Measurements from ENCODE around the gene METTL27.
A peak's percentile ranks its signal among the peaks of the same experiment; 100 is the strongest.
"Not testable (repeated sequence)": the region's sequence is repeated elsewhere in the genome, so short reads cannot be mapped to it uniquely, and the experiment has no call there.

METTL27 gene

DNA sequence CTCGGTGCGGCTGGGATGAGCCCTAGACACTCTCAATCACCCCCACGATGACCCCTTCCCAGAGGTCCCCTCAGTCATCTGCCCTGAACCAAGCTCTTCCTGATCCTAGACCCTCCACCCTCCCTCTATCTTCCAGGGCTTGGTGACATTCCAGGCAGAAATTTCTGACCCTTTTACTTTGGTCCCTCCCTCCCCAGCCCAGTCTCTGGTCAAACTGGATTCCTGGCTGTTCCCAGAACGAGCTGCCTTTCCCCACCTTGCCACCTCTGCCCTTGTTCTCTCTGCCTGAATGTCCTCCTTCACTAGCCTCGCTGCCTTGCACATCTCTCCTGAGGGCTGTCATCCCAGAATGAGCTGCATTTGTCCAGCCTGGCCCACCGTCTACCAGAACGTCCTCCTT, 12.8 kb downstream of the METTL27 start:
- H3K9me3 ChIP-seq (ENCODE audit: control insufficient read depth in 2 of 2, low read length in 2 of 2) = no peaks in the 10 kb centered on the region
- H3K4me3 ChIP-seq (ENCODE audit: low read length in 2 of 2) = peak overlapping the region; percentile 84 to 89
- peaks cover 0 to 3% of the 10 kb centered on the region in 2 donors for H3K27me3 ChIP-seq (ENCODE audit: control insufficient read depth in 2 of 2, insufficient read depth in 2 of 2, low read length in 2 of 2)
- H3K9ac ChIP-seq (ENCODE audit: low read depth in 1 of 2, low read length in 2 of 2) = peak overlapping the region; percentile 58 to 99
- H3K27ac ChIP-seq (ENCODE audit: low read depth in 2 of 2, low read length in 2 of 2) = peak overlapping the region; percentile 99 to 100
- H3K4me1 ChIP-seq (ENCODE audit: control insufficient read depth in 2 of 2, insufficient read depth in 2 of 2, low read length in 2 of 2) = peaks cover 41 to 51% of the 10 kb centered on the region in 2 donors
- H3K36me3 ChIP-seq (ENCODE audit: control insufficient read depth in 2 of 2, insufficient read depth in 2 of 2, low read length in 2 of 2) = peaks cover 7 to 8% of the 10 kb centered on the region in 2 donors

GRCh38 chr7:73828972-73829371, 13.3 kb downstream of the METTL27 start:
- Histone ChIP-seq H3K27me3 (ENCODE audit: control insufficient read depth in 2 of 2, insufficient read depth in 2 of 2, low read length in 2 of 2) (peaks cover 0 to 3% of the 10 kb centered on the region in 2 donors), H3K27ac (ENCODE audit: low read depth in 2 of 2, low read length in 2 of 2) (peak overlapping the region; percentile 99 to 100), H3K4me1 (ENCODE audit: control insufficient read depth in 2 of 2, insufficient read depth in 2 of 2, low read length in 2 of 2) (peaks cover 43 to 56% of the 10 kb centered on the region in 2 donors), H3K9me3 (ENCODE audit: control insufficient read depth in 2 of 2, low read length in 2 of 2) (no peaks in the 10 kb centered on the region), H3K36me3 (ENCODE audit: control insufficient read depth in 2 of 2, insufficient read depth in 2 of 2, low read length in 2 of 2) (peaks cover 7 to 8% of the 10 kb centered on the region in 2 donors), H3K4me3 (ENCODE audit: low read length in 2 of 2) (peak overlapping the region; percentile 84 to 89), H3K9ac (ENCODE audit: low read depth in 1 of 2, low read length in 2 of 2) (peak overlapping the region; percentile 58 to 99)

GRCh38 chr7:73828107-73828803, 14.1 kb downstream of the METTL27 start:
- H3K9ac ChIP-seq (ENCODE audit: low read depth in 1 of 2, low read length in 2 of 2) = peak overlapping the region; percentile 58 to 99
- H3K27me3 ChIP-seq (ENCODE audit: control insufficient read depth in 2 of 2, insufficient read depth in 2 of 2, low read length in 2 of 2) = peaks cover 0 to 3% of the 10 kb centered on the region in 2 donors
- peaks cover 49 to 58% of the 10 kb centered on the region in 2 donors for H3K4me1 ChIP-seq (ENCODE audit: control insufficient read depth in 2 of 2, insufficient read depth in 2 of 2, low read length in 2 of 2)
- H3K27ac ChIP-seq (ENCODE audit: low read depth in 2 of 2, low read length in 2 of 2) = peak overlapping the region; percentile 99 to 100
- H3K36me3 ChIP-seq (ENCODE audit: control insufficient read depth in 2 of 2, insufficient read depth in 2 of 2, low read length in 2 of 2) = peaks cover 7 to 8% of the 10 kb centered on the region in 2 donors
- peak overlapping the region; percentile 84 to 89 for H3K4me3 ChIP-seq (ENCODE audit: low read length in 2 of 2)
- H3K9me3 ChIP-seq (ENCODE audit: control insufficient read depth in 2 of 2, low read length in 2 of 2) = no peaks in the 10 kb centered on the region

DNA sequence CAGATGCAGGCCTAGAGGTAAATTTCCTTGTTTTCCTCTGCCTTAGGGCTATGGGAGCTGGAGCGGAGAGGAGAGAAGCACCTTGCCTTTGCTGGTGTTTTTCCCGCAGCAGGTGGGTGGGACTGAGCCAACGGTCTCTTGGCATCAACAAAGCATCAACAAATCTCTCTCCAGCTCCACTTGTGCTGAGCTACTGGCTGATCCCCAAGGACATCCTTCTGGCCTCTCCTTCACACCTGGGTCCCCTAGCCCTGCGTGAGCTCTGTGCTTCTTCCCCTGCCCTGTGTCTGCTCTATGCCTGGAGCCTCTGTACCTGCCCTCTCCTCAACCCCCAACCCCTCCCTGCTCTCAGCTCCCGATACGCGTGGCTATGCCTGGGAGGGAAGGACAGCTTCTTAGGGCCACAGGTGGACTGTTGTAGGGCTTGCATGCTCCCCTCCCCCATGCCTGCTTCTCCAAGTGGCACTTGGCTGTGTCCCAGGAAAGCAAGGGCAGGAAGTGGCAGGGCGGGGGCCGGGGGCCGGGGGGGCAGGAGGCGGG, 14.7 kb downstream of the METTL27 start:
- Histone ChIP-seq H3K4me1 (ENCODE audit: control insufficient read depth in 2 of 2, insufficient read depth in 2 of 2, low read length in 2 of 2) (peaks cover 55 to 62% of the 10 kb centered on the region in 2 donors), H3K27ac (ENCODE audit: low read depth in 2 of 2, low read length in 2 of 2) (peak overlapping the region; percentile 99 to 100), H3K9ac (ENCODE audit: low read depth in 1 of 2, low read length in 2 of 2) (peak overlapping the region; percentile 75 to 86), H3K27me3 (ENCODE audit: control insufficient read depth in 2 of 2, insufficient read depth in 2 of 2, low read length in 2 of 2) (peaks cover 0 to 3% of the 10 kb centered on the region in 2 donors), H3K9me3 (ENCODE audit: control insufficient read depth in 2 of 2, low read length in 2 of 2) (no peaks in the 10 kb centered on the region), H3K36me3 (ENCODE audit: control insufficient read depth in 2 of 2, insufficient read depth in 2 of 2, low read length in 2 of 2) (peaks cover 7 to 8% of the 10 kb centered on the region in 2 donors), H3K4me3 (ENCODE audit: low read length in 2 of 2) (peak overlapping the region; percentile 54 to 58)

- H3K4me1 ChIP-seq (ENCODE audit: control insufficient read depth in 2 of 2, insufficient read depth in 2 of 2, low read length in 2 of 2) = peaks cover 57 to 66% of the 10 kb centered on the region in 2 donors
- H3K4me3 ChIP-seq (ENCODE audit: low read length in 2 of 2) = no peak overlapping the region
- peaks cover 0 to 3% of the 10 kb centered on the region in 2 donors for H3K27me3 ChIP-seq (ENCODE audit: control insufficient read depth in 2 of 2, insufficient read depth in 2 of 2, low read length in 2 of 2)
- no peaks in the 10 kb centered on the region for H3K36me3 ChIP-seq (ENCODE audit: control insufficient read depth in 2 of 2, insufficient read depth in 2 of 2, low read length in 2 of 2)
- no peaks in the 10 kb centered on the region for H3K9me3 ChIP-seq (ENCODE audit: control insufficient read depth in 2 of 2, low read length in 2 of 2)
- no peak overlapping the region for H3K27ac ChIP-seq (ENCODE audit: low read depth in 2 of 2, low read length in 2 of 2)
- H3K9ac ChIP-seq (ENCODE audit: low read depth in 1 of 2, low read length in 2 of 2) = no peak overlapping the region
These were observed 17.3 kb downstream of the METTL27 start for GRCh38 chr7:73824986-73825385.

DNA sequence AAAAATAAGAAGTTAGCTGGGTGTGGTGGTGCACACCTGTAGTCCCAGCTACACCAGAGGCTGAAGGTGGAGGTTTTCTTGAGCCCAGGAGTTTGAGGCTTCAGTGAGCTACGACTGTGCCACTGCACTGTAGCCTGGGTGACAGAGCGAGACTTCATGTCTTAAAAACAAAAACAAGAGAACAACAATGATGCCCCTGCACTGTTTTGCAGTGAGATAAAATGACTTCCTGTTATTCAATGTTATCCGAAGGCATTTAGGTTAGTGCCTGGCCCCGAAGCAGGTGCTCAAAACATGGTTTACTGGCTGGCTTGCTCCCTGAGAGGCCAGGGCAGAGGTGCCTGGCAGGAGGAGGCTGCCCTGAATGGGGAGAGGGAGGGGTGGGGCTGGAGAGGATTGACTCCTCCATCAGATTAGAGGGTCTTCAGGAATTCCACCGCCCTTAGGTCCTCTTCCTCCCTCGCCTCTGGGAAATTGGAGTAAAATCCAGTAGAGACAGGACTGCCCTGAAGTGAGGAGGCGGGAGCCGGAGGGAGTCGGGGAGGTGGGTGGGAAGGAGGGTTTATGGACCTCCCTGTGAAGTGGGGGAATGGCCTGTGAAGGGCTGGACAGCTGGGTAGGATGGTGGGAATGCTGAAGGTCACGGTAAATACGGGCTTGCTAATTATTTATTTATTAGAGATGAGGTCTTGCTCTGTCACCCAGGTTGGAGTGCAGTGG, 18.3 kb downstream of the METTL27 start:
- H3K4me3 ChIP-seq (ENCODE audit: low read length in 2 of 2) = no peak overlapping the region
- peaks cover 49 to 58% of the 10 kb centered on the region in 2 donors for H3K4me1 ChIP-seq (ENCODE audit: control insufficient read depth in 2 of 2, insufficient read depth in 2 of 2, low read length in 2 of 2)
- no peaks in the 10 kb centered on the region for H3K36me3 ChIP-seq (ENCODE audit: control insufficient read depth in 2 of 2, insufficient read depth in 2 of 2, low read length in 2 of 2)
- peak overlapping the region; percentile 95 for H3K27ac ChIP-seq (ENCODE audit: low read depth in 2 of 2, low read length in 2 of 2)
- peaks cover 0 to 3% of the 10 kb centered on the region in 2 donors for H3K27me3 ChIP-seq (ENCODE audit: control insufficient read depth in 2 of 2, insufficient read depth in 2 of 2, low read length in 2 of 2)
- H3K9me3 ChIP-seq (ENCODE audit: control insufficient read depth in 2 of 2, low read length in 2 of 2) = no peaks in the 10 kb centered on the region
- H3K9ac ChIP-seq (ENCODE audit: low read depth in 1 of 2, low read length in 2 of 2) = peak overlapping the region; percentile 24 to 76

- Histone ChIP-seq H3K27ac (ENCODE audit: low read depth in 2 of 2, low read length in 2 of 2) (peak overlapping the region; percentile 95), H3K9ac (ENCODE audit: low read depth in 1 of 2, low read length in 2 of 2) (peak overlapping the region; percentile 76 to 86)
These were observed 19.1 kb downstream of the METTL27 start for GRCh38 chr7:73823257-73823656.

DNA sequence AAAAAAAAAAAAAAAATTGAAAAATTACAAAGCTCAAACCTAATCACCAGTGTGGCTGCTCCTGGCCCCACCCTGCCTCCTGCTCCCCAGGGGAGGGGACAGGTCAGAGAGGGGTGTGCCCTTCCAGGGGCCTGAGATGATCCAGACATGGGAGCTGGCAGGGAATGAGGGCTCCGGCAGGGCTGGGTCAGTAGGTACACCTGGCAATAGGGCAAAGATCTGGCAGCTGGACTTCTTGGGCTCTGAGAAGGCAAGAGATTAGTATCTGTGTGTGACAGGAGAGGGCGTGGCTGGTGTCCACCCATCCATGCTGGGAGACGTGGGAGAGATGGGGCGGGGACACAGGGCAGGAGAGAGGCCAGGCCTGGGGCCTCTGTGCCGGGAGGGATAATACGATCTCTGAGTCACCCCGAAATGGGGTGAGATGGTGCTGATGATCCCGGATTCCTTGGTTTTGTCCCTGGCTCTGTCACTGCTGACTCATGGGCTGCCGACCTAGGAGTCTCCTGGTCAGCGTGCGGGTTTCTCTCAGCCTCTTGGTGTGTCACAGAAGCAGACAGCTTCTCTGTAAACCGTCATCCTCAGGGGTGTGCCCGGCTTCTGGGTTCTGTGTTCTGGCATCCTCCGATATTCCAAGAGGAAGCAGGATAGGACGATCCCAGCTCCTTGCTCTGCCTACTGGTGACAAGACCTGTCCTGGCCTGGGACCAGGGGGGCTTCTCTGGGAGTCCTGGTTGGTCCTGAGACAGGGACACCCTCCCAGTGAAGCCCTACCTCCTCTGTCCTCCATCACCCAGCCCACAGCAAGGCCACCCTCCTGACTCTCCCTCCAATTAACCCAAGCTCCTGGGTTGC, 19.8 kb downstream of the METTL27 start:
- peak overlapping the region; percentile 30 to 48 for H3K4me3 ChIP-seq (ENCODE audit: low read length in 2 of 2)
- H3K27me3 ChIP-seq (ENCODE audit: control insufficient read depth in 2 of 2, insufficient read depth in 2 of 2, low read length in 2 of 2) = no peaks in the 10 kb centered on the region
- H3K9ac ChIP-seq (ENCODE audit: low read depth in 1 of 2, low read length in 2 of 2) = peak overlapping the region; percentile 76 to 86
- peak overlapping the region; percentile 95 for H3K27ac ChIP-seq (ENCODE audit: low read depth in 2 of 2, low read length in 2 of 2)
- no peaks in the 10 kb centered on the region for H3K36me3 ChIP-seq (ENCODE audit: control insufficient read depth in 2 of 2, insufficient read depth in 2 of 2, low read length in 2 of 2)
- peaks cover 39 to 47% of the 10 kb centered on the region in 2 donors for H3K4me1 ChIP-seq (ENCODE audit: control insufficient read depth in 2 of 2, insufficient read depth in 2 of 2, low read length in 2 of 2)
- no peaks in the 10 kb centered on the region for H3K9me3 ChIP-seq (ENCODE audit: control insufficient read depth in 2 of 2, low read length in 2 of 2)

More at GRCh38 chr7:73823257-73823656, 19.1 kb downstream of the METTL27 start:
- Histone ChIP-seq H3K36me3 (ENCODE audit: control insufficient read depth in 2 of 2, insufficient read depth in 2 of 2, low read length in 2 of 2) (no peaks in the 10 kb centered on the region), H3K9me3 (ENCODE audit: control insufficient read depth in 2 of 2, low read length in 2 of 2) (no peaks in the 10 kb centered on the region), H3K4me1 (ENCODE audit: control insufficient read depth in 2 of 2, insufficient read depth in 2 of 2, low read length in 2 of 2) (peaks cover 43 to 50% of the 10 kb centered on the region in 2 donors), H3K27me3 (ENCODE audit: control insufficient read depth in 2 of 2, insufficient read depth in 2 of 2, low read length in 2 of 2) (peaks cover 0 to 3% of the 10 kb centered on the region in 2 donors), H3K4me3 (ENCODE audit: low read length in 2 of 2) (peak overlapping the region; percentile 30 to 48)

- H3K9ac ChIP-seq (ENCODE audit: low read depth in 1 of 2, low read length in 2 of 2) = peak overlapping the region; percentile 60 to 76
- peak overlapping the region; percentile 95 for H3K27ac ChIP-seq (ENCODE audit: low read depth in 2 of 2, low read length in 2 of 2)
- not testable (repeated sequence) for H3K9me3 ChIP-seq (ENCODE audit: control insufficient read depth in 2 of 2, low read length in 2 of 2); H3K27me3 ChIP-seq (ENCODE audit: control insufficient read depth in 2 of 2, insufficient read depth in 2 of 2, low read length in 2 of 2); H3K36me3 ChIP-seq (ENCODE audit: control insufficient read depth in 2 of 2, insufficient read depth in 2 of 2, low read length in 2 of 2); H3K4me3 ChIP-seq (ENCODE audit: low read length in 2 of 2)
- peaks cover 31 to 39% of the 10 kb centered on the region in 2 donors for H3K4me1 ChIP-seq (ENCODE audit: control insufficient read depth in 2 of 2, insufficient read depth in 2 of 2, low read length in 2 of 2)
These were observed 20.6 kb downstream of the METTL27 start for GRCh38 chr7:73821597-73822285.
